Fibroblast of villous mesenchyme (primary cell): ENCODE results near the gene TEX2. TPM values are rescaled to one million over a fixed set of nuclear protein-coding genes. Genes with fewer than 3 reads are reported as not detected.
"Not testable (repeated sequence)": the region's sequence is repeated elsewhere in the genome, so short reads cannot be mapped to it uniquely, and the experiment has no call there.

Experiments
- DNase-seq: peaks from one replicate; pipeline ENCODE4 v3.0.0-alpha.2; 2010; ENCODE audit warnings: low read depth
- H3K4me3 ChIP-seq: 2 replicates; pipeline ENCODE4 v1.5.1; 2011; ENCODE audit warnings: low read depth, mild to moderate bottlenecking, low read length
- total RNA-seq: library from RNA; depleted of rRNA; stranded (reverse); fragments of >200 nt; gene quantifications from 2 replicates; pipeline ENCODE4 v1.2.3, GENCODE V29; 2012
- TF ChIP-seq, protein P1 (sequence below): IDR thresholded peaks from 2 replicates; pipeline ENCODE4 v1.5.1; 2012; ENCODE audit warnings: low read depth, mild to moderate bottlenecking, low read length; ENCODE audit not compliant: insufficient read depth

Gene TEX2
- total RNA-seq, 1 donor: 45.8 TPM

DNA sequence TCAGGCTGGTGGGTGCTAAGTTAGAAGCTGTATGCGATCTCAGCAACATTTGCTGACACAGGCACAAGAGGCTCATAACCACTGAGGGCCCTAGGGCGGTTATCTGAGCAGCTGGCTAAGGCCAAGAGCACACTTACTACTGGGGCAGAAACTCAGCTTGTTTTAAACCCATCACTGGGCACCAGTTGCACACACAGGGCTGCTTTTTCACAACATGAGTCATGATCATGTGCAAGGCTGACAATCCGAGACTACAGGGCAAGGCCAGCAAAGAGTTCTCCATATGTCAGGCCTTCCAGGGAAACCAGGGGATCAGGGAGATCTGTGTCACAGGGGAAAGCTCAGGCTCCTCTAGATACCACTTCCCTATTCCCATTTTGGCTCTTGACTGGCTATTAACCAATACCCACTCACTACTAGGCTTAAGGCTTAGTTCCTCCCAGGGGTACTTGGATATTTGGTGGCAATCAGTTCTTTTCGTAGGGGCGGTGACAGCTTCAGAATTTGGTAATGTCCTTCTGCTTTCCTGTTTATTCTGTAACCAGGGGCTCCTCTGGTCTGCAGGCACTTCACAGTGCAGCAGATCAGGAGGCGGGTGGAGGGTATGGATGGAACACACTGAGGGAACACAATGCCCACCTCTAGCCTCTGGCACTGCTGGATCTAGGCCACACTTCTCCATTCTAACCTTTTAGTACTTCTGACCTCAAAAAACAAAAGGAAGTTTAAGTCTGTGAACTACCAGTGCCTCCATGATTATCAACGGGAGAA is 88.2 kb downstream of the TEX2 start:
- peak; percentile 90 for DNase-seq
- no peak overlapping the region for H3K4me3 ChIP-seq
- TF ChIP-seq, protein P1, sequence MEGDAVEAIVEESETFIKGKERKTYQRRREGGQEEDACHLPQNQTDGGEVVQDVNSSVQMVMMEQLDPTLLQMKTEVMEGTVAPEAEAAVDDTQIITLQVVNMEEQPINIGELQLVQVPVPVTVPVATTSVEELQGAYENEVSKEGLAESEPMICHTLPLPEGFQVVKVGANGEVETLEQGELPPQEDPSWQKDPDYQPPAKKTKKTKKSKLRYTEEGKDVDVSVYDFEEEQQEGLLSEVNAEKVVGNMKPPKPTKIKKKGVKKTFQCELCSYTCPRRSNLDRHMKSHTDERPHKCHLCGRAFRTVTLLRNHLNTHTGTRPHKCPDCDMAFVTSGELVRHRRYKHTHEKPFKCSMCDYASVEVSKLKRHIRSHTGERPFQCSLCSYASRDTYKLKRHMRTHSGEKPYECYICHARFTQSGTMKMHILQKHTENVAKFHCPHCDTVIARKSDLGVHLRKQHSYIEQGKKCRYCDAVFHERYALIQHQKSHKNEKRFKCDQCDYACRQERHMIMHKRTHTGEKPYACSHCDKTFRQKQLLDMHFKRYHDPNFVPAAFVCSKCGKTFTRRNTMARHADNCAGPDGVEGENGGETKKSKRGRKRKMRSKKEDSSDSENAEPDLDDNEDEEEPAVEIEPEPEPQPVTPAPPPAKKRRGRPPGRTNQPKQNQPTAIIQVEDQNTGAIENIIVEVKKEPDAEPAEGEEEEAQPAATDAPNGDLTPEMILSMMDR: no peak

DNA sequence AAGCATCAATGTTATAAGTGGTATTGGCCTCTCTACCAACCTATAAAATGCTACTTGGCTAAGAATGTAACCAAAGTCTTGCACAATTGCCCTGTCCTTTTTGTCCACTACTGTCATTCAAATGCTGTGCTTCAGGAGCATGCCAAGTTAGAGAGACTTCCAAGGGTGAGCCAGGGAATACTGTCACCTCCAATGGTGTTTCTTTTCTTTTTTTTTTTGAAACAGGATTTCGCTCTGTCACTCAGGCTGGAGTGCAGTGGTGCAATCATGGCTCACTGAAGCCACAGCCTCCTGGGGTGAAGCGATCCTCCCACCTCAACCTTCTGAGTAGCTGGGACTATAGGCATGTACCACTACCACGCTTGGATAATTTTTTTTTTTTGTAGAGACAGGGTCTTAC is 89.4 kb downstream of the TEX2 start:
- TF ChIP-seq, protein P1: no peak
- no peak for DNase-seq
- H3K4me3 ChIP-seq: no peak overlapping the region

DNA sequence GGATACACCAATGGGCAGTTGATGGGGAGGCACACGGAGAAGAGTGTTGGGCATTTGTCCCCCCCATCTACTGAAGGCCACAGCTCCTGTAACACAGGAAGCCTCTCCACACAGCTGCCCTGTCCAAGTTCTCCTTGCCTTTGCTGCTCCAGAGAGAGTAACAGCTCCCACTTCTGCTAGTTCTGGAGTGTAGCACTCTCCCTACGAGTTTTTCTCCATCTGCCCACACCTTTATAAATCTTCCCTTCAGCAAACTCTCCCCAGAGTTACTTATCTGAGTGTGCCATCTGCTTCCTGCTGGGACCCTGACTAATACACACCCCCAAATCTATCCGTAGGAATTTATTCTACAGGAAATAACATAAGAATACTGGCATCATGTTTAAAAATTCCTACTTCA is 90.5 kb downstream of the TEX2 start:
- H3K4me3 ChIP-seq: no peak overlapping the region
- DNase-seq: no peak
- TF ChIP-seq, protein P1: no peak

DNA sequence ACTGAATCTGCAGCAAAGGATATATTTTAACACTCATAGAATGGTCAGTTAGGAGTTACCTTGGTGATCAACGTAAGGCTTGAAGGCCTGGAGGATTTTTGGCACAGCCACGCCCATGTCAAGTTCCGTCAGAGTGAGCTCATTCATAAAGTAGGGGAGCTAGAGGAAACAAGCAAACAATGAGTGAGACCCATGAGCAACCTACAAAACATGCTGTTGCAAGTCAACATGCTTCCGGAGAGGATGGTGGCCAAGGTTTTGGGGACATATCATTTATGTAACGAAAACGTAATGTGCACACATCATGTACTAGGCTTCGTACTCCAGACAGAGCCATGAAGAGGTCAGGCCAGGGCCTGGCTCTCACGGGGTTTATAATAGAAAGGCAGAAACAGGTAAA is 92.0 kb downstream of the TEX2 start:
- no peak overlapping the region for H3K4me3 ChIP-seq
- TF ChIP-seq, protein P1: no peak
- no peak for DNase-seq

DNA sequence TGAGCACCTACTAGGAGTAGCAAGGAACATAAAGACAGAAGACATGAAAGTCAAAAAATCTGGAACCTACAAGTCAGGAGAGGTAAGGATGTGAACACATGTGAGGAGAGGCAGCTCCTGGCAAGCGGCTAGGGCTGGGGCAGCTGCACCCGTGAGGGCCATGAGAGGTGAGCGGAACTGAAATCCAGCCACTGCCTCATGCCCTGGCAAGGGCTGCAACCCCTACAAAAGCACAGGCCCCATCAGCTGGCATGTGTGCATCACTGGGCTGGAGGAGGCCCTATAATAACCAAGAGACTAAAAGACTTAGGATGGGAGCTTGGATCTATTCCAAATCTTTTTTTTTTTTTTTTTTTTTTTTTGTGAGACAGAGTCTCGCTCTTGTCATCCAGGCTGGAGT is 92.8 kb downstream of the TEX2 start:
- no peak overlapping the region for H3K4me3 ChIP-seq
- DNase-seq: no peak
- TF ChIP-seq, protein P1: no peak

DNA sequence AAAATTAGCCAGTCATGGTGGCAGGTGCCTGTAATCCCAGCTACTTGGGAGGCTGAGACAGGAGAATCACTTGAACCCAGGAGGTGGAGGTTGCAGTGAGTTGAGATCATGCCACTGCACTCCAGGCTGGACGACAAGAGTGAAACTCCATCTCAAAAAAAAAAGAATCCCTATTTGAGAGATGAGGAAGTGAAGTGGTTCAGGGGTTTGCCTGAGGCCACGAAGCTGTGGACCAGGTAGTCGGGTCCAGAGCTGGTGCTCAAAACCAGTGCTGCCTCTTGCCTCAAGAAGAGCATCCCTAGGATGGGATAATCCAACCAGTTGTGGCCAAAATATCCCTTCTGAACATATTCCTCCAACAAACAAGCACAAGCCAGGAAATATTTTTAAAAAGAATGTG is 95.4 kb downstream of the TEX2 start:
- not testable (repeated sequence) for DNase-seq, H3K4me3 ChIP-seq

DNA sequence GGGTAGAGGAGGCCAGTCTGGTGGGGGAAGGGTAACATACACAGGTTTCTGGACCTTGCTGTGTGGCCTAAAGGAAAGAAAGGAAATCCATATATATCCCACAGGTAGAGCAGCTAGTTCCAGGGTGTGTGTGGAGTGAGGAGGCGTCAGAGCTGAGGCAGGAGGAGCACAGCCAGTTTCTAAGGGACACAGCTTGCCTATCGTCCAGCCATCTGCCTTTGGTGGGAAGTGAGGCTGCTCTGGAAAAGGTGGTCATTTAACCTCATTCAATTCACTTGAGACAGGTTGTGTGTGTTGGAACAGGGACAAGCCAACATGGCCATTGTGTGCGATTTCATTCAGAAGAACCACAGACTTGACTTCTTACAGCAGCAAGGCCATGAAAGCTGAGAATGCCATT is 96.2 kb downstream of the TEX2 start:
- H3K4me3 ChIP-seq: no peak overlapping the region
- TF ChIP-seq, protein P1: no peak
- DNase-seq: no peak
